Peyer's patch (tissue), 4 donors: ENCODE measurements around the gene ITGA3. TPM values are rescaled to one million over a fixed set of nuclear protein-coding genes. Genes with fewer than 3 reads are reported as not detected.

ENCODE experiments used
- DNase-seq, 3 donors: peaks; one replicate each; pipeline ENCODE4 v3.0.0-alpha.2; 2017 to 2019
- H3K27ac ChIP-seq, 4 donors: fragments of 200-600 bp; sonication (generic); one replicate each; pipeline ENCODE4 v1.5.1; 2016 to 2019
- H3K27me3 ChIP-seq, 2 donors: fragments of 200-600 bp; sonication (generic); one replicate each; pipeline ENCODE4 v1.5.1; 2019
- H3K36me3 ChIP-seq, 3 donors: fragments of 200-600 bp; sonication (generic); one replicate each; pipeline ENCODE4 v1.5.1; 2016 to 2019
- H3K4me1 ChIP-seq, 4 donors: fragments of 200-600 bp; sonication (generic); one replicate each; pipeline ENCODE4 v1.5.1; 2016 to 2019
- H3K4me3 ChIP-seq, 4 donors: fragments of 200-600 bp; sonication (generic); 1 replicate in 3 of 4; 2 replicates in 1 of 4; pipeline ENCODE4 v1.5.1; 2016 to 2019; ENCODE audit warnings: mild to moderate bottlenecking in 1 of 4
- H3K9me3 ChIP-seq, 4 donors: fragments of 200-600 bp; sonication (generic); one replicate each; pipeline ENCODE4 v1.5.1; 2016 to 2019; ENCODE audit warnings: mild to moderate bottlenecking in 1 of 4
- CTCF ChIP-seq, 6 experiments: fragments of 450-650 bp in 4 of 6; fragments of 200-600 bp in 2 of 6; sonication (generic) in 1 of 6; IDR thresholded peaks; one replicate each; pipeline ENCODE4 v1.5.1; 2017 to 2019; ENCODE audit warnings: antibody characterized with exemption in 6 of 6, mild to moderate bottlenecking in 3 of 6, moderate library complexity in 1 of 6
- POLR2A ChIP-seq, 2 donors: fragments of 450-650 bp; IDR thresholded peaks; one replicate each; pipeline ENCODE4 v1.5.1; 2017; ENCODE audit warnings: antibody characterized with exemption in 2 of 2, mild to moderate bottlenecking in 2 of 2, moderate library complexity in 2 of 2
- total RNA-seq, 4 donors: library from RNA; depleted of rRNA; stranded (reverse); fragments of >200 nt; gene quantifications; one replicate each; pipeline ENCODE4 v1.1.0, GENCODE V29; 2016

The ITGA3 gene
- total RNA-seq, 4 donors from 2014 or later, result 71.0 to 285 (median 247) TPM

DNA sequence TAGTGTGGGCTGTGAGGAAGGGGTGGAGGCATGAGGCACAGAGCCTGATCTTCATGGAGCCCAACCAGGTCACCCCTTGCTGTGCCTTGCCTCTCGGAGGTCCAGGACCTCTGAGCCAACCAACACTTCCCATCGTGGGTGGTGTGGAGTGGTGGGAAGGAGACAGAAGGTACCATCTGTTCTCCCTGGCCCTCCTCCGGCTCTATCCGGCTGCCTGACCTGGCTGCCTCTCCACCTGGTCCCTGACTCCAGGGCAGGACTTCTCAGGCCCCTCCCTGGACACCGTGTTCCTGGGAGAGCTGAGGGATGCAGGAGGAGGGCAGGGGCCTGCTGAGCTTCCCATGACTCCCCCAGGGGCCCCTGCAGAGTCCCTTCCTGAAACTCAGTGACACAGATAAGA lies 43.1 kb downstream of the ITGA3 start:
- H3K27ac ChIP-seq, result peak overlapping the region in 1 of 4 donors; percentile 98
- peaks cover 0 to 31% (median 0%) of the 10 kb centered on the region in 3 donors for H3K36me3 ChIP-seq
- TF ChIP-seq POLR2A (IDR thresholded peaks at IDR 0.05), result no peak
- TF ChIP-seq CTCF (IDR thresholded peaks at IDR 0.05), result no peak
- H3K4me1 ChIP-seq, result peaks cover 5 to 66% (median 7%) of the 10 kb centered on the region in 4 donors
- DNase-seq, result no peak
- no peaks in the 10 kb centered on the region for H3K27me3 ChIP-seq
- H3K9me3 ChIP-seq, result no peaks in the 10 kb centered on the region
- no peak overlapping the region for H3K4me3 ChIP-seq

- Histone ChIP-seq H3K27me3 (no peaks in the 10 kb centered on the region), H3K4me1 (peaks cover 5 to 66% (median 7%) of the 10 kb centered on the region in 4 donors), H3K9me3 (no peaks in the 10 kb centered on the region), H3K36me3 (peaks cover 0 to 43% (median 0%) of the 10 kb centered on the region in 3 donors), H3K27ac (peak overlapping the region in 3 of 4 donors; percentile 80 to 98 (median 84)), H3K4me3 (peak overlapping the region in 2 of 4 donors; percentile 15 to 49)
- DNase-seq, result peak in 1 of 3 donors; percentile 70
- TF ChIP-seq CTCF (IDR thresholded peaks at IDR 0.05) (no peak), POLR2A (IDR thresholded peaks at IDR 0.05) (peak in 1 of 2 donors; percentile 42)
Observed at GRCh38 chr17:50100480-50100883, 44.6 kb downstream of the ITGA3 start.

- Histone ChIP-seq H3K27ac (peak overlapping the region in 3 of 4 donors; percentile 80 to 98 (median 84)), H3K36me3 (peaks cover 0 to 48% (median 0%) of the 10 kb centered on the region in 3 donors), H3K9me3 (no peaks in the 10 kb centered on the region), H3K27me3 (no peaks in the 10 kb centered on the region), H3K4me1 (peaks cover 3 to 64% (median 5%) of the 10 kb centered on the region in 4 donors), H3K4me3 (peak overlapping the region in 2 of 4 donors; percentile 15 to 49)
- TF ChIP-seq POLR2A (IDR thresholded peaks at IDR 0.05) (no peak), CTCF (IDR thresholded peaks at IDR 0.05) (no peak)
- no peak for DNase-seq
Observed at GRCh38 chr17:50100921-50101345, 45.0 kb downstream of the ITGA3 start.

- Histone ChIP-seq H3K4me3 (peak overlapping the region in 2 of 4 donors; percentile 15 to 49), H3K36me3 (peaks cover 0 to 54% (median 0%) of the 10 kb centered on the region in 3 donors), H3K4me1 (peaks cover 0 to 58% (median 4%) of the 10 kb centered on the region in 4 donors), H3K27ac (peak overlapping the region in 3 of 4 donors; percentile 80 to 98 (median 84)), H3K27me3 (no peaks in the 10 kb centered on the region), H3K9me3 (no peaks in the 10 kb centered on the region)
- peak in 2 of 3 donors; percentile 89 to 90 for DNase-seq
- TF ChIP-seq POLR2A (IDR thresholded peaks at IDR 0.05) (peak in 1 of 2 donors; percentile 77), CTCF (IDR thresholded peaks at IDR 0.05) (peak in 2 of 6 experiments; percentile 8)
Observed at GRCh38 chr17:50101346-50102163, 45.6 kb downstream of the ITGA3 start.

GRCh38 chr17:50102164-50102991 lies 46.5 kb downstream of the ITGA3 start:
- peaks cover 0 to 58% (median 0%) of the 10 kb centered on the region in 3 donors for H3K36me3 ChIP-seq
- peaks cover 0 to 50% (median 4%) of the 10 kb centered on the region in 4 donors for H3K4me1 ChIP-seq
- no peaks in the 10 kb centered on the region for H3K9me3 ChIP-seq
- H3K27ac ChIP-seq, result peak overlapping the region in 3 of 4 donors; percentile 80 to 98 (median 84)
- H3K4me3 ChIP-seq, result peak overlapping the region in 2 of 4 donors; percentile 15 to 49
- H3K27me3 ChIP-seq, result no peaks in the 10 kb centered on the region
- TF ChIP-seq CTCF (IDR thresholded peaks at IDR 0.05) (no peak), POLR2A (IDR thresholded peaks at IDR 0.05) (peak; percentile 27 to 69)
- DNase-seq, result peak in 2 of 3 donors; percentile 94 to 96
